GM19023 (cell line): ENCODE measurements around the gene CACNA1C.
"Not testable (repeated sequence)": the region's sequence is repeated elsewhere in the genome, so short reads cannot be mapped to it uniquely, and the experiment has no call there.

Experiments used
- ATAC-seq: cut with Tn5 transposase; IDR thresholded peaks from one replicate; pipeline ENCODE4 v1.9.1; 2021; ENCODE audit warnings: mild to moderate bottlenecking, moderate library complexity; ENCODE audit not compliant: unreplicated experiment

CACNA1C gene

DNA sequence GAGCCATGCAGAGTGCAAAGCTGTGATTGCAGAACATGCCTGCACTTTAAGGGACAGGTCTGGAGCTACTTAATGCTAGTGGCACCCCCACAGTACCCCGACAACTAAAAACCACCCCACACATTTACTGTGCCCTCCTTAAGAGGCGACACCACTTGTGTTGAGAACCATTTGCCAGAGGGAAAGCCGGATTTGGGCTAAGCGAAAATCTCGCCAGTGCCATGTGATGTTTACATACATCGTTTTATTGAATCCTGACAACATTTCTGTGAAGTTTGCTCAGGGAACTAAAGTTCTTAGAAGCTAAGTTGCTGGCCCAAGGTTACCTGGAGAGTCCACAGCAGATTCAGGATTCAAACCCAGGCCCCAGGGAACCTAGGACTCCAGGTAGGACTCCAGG lies 623.0 kb downstream of the CACNA1C start:
- ATAC-seq = no peak

DNA sequence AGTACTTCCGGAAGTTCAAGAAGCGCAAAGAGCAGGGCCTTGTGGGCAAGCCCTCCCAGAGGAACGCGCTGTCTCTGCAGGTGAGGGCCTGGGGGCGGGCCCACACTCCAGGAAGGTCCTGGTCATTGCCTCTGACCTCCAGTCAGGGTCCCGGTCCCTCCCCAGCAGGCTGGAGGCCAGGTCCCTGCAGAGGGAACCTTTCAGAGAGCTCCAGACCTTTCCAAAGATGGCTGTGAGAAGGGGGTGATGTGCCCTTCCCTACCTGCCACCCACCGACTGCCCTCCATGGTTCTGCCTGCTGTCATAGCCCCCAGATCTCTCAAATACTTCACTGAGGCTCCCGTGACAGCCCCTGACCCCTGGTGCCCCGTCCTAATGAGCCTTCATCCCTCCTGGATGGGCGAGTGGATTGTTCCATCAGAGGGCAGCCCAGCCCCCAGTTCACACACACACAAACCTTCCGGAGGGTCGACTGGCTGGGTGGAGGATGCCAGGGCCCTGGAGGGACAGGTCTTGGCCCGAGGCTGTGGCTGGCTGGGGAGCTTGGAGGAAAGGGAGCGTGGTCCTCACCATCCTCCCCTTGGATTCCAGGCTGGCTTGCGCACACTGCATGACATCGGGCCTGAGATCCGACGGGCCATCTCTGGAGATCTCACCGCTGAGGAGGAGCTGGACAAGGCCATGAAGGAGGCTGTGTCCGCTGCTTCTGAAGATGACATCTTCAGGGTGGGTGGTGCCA lies 624.5 kb downstream of the CACNA1C start:
- ATAC-seq = no peak

DNA sequence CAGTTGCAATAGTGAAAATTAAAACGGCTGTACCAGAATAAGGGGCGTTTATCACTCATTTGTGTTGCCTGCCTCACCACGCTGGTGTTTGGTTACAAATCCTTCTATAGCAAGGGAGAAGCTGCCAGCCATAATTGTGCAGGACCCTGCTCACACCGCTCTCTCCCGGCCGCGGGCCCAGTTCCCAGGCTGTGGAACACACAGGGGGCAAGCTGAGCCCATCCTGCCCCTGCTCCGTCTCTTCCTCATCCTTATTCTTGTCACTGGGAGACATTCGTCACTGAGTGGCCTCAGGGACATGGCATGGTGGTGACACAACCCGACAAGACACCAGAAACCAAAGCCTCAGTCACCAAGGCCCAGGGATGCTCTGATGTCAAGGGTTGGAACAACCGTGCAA lies 625.6 kb downstream of the CACNA1C start:
- ATAC-seq = no peak

DNA sequence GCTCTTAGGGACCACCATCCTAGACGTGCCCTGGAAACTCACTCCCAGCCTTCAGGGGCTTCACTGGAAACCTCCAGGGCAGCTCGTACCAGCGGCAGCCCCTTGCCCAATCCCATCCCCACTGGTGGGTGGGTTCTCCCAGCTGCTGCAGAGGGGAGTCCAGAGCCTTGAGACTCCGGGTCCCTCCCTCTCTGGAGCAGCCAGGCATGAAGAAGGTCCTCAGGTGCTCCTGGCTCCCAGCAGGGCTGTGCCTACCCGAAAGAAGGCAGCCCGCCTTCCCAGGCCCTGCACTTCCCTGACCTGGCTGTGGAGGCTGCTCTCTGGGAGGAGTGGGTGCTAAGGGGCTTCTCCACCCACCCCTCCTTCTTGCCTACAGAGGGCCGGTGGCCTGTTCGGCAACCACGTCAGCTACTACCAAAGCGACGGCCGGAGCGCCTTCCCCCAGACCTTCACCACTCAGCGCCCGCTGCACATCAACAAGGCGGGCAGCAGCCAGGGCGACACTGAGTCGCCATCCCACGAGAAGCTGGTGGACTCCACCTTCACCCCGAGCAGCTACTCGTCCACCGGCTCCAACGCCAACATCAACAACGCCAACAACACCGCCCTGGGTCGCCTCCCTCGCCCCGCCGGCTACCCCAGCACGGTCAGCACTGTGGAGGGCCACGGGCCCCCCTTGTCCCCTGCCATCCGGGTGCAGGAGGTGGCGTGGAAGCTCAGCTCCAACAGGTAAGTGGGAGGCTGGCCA lies 626.5 kb downstream of the CACNA1C start:
- no peak for ATAC-seq

DNA sequence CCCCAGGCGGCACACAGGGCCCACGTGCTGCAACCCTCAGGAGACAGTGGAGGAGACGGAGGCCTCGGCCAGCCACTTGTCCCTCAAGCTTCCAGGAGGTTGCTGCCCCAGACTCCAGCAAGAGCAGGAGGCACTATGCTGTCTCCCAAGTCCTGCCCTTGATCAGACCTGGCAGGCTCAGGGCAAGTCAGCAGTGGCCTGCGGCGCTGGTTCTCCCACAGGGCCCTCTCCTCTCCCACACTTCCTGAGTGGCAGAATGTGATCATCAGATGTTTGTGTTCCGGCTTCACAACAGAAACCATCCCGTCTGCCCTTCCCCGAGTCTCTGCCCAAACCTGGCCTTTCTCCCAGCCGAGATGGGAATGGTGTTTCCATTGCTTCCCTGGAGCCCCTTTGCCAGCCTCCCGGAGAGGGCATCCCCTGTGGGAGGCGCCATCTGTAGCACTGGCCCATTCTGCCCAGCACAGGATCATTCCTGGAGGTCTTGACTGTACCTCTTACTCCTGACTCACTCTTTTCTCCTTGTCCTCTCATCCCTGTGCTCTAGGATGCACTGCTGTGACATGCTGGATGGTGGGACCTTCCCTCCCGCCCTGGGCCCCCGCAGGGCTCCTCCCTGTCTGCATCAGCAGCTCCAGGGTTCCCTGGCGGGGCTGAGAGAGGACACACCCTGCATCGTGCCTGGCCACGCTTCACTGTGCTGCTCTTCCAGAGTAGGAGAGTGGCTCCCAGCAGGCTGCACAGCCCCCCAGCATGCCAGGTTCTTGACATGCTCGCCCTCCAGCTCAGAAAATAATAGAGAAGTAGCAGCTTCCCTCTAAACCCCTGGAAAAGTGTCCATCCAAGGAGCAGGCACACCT lies 627.3 kb downstream of the CACNA1C start:
- no peak for ATAC-seq

DNA sequence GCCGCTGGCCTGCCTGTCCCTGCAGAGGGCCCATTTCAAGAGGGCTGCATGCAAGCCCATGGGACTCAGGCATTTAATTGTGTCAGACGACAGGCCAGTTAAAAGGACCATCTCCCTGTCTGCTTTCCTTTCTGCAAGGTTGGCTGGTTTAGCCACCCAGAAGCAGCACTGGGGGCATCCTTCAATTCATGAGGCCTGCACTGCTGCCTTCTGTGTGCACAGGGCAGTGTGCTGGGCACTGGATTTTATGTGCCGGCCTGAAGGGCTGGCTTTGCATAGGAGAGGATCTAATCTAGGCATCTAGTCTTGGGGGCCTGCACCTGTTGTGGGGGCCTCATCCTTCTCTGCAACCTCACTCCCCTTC lies 627.9 kb downstream of the CACNA1C start:
- ATAC-seq = no peak

DNA sequence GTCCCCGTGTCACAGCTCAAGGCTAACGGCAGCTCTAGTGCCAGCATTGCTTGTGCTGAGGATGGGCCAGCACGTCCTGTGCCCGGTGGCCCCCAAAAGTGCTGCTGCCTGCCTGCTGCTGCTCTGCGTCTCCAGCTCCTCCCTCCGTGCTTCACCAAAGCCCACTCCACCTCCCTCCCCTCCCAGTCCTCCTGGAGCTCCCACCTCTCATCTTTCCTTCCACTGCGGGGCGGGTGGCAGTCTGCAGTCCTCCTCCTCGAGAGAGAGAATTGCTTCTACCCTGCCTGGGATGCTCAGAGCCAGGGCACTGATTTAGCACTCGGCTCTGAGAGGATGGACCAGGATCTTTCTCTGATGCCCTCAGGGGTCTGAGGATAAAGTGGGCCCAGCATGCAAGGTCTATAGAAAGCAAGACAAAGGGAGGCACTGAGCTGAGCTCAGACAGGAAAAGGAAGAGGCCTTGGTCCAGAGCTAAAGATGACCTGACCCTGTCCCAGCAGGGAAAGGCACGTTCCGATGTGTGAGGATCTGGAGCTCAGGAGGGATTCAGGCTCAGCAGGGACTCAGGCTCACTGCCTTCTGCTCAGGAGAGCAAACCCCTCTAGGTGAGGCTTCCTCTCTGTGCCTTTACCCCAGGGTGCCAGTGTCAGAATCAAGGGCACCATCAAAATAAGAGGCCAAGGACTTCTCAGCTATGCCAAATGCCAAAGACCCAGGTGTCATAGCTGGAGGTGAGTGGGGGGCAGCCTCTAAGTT lies 628.8 kb downstream of the CACNA1C start:
- ATAC-seq = no peak

DNA sequence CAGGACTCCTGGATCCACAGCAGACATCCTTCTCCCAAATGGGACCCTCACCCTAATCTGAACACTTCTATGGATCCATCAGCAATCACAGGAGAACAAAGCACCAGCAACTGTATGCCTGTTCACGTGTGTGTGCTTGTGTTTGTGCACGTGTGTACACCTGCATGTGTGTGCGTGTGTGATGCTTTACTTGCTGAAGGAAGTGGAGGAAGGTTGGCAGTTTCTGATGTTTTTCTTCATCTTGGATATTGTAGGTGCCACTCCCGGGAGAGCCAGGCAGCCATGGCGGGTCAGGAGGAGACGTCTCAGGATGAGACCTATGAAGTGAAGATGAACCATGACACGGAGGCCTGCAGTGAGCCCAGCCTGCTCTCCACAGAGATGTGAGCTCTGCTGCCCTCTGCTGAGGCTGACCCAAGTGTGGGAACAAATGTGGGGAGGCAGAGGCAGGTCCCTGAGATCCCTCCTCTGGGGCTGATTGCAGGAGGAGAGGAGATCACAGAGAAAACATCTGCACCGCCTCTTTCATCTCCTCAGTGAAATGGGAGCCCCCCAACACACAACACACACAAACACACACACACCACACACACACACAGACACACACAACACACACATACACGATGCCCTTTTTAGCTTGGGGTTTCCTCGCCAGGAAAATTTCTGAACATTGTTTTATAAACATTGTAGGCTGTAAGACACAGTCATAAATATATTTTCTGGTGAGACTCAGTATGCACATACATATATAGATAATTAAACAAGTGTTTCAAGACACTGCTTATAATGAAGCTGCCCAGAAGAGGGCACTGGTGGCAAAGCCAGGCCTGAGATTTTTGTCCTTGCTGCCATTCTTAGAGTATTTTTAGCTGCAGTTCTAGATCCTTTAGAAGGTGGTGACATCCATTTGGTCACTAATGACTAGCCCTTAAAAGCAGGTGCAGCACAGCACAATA lies 629.8 kb downstream of the CACNA1C start:
- ATAC-seq = no peak

DNA sequence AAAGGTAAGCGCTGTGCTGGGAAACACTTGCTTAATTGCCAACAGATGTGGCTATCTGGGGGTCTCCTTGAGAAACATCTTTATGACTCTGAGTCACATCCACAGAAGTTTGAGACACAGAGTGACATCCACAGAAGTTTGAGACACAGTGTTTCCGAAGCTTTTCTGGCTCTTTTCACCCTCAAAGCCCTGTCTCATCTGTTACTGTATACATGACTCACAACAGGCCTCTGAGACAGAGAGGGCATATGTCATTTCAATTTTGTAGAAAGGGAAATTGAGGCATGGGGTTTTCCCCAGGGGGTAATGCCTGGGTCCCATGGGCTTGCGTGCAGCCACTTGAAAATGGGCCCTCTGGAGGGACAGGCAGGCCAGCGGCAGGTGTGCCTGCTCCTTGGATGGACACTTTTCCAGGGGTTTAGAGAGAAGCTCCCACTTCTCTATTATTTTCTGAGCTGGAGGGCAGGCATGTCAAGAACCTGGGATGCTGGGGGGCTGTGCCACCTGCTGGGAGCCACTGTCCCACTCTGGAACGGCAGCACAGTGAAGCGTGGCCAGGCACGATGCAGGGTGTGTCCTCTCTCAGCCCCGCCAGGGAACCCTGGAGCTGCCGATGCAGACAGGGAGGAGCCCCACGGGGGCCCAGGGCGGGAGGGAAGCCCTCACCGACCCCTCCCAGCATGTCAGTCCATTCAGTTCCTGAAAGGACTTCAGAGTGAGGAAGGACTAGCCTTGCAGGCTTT lies 630.7 kb downstream of the CACNA1C start:
- no peak for ATAC-seq

DNA sequence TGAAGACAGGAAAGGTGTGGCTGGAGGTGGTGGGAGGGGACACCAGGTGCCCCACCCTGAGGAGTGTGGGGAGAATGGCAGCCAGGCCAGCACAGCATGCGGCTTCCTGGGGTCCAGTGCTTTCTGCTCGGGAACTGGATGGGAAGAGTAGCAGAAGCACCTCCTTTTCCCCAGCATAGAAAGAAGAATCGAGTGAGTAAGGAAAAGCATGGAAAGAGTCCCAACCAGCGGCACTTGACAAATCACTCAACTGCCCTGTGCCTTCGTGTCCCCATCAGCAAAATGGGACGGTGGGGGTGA lies 631.2 kb downstream of the CACNA1C start:
- ATAC-seq = not testable (repeated sequence)

DNA sequence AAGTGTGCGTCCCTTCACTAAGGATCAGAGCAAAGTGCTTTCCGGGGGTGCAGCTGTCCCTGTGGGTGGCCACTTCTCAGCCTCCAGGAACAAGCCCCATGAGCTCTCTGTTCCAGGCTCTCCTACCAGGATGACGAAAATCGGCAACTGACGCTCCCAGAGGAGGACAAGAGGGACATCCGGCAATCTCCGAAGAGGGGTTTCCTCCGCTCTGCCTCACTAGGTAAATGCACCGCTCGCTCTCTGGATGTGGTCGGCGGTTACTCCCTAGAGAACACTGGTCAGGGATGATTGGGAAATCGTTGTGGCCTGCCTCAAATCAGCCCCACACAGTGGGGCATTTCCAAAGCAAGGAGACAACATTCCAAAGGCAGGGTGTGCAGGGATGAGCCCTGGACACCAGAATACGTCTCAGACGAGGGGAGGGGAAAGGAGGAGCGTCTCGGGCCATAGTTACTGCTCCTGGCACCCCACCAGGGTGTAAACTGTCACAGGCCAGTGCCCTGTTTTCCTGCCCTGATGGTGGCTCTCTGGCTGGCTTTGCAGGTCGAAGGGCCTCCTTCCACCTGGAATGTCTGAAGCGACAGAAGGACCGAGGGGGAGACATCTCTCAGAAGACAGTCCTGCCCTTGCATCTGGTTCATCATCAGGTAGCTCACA lies 633.0 kb downstream of the CACNA1C start:
- not testable (repeated sequence) for ATAC-seq

DNA sequence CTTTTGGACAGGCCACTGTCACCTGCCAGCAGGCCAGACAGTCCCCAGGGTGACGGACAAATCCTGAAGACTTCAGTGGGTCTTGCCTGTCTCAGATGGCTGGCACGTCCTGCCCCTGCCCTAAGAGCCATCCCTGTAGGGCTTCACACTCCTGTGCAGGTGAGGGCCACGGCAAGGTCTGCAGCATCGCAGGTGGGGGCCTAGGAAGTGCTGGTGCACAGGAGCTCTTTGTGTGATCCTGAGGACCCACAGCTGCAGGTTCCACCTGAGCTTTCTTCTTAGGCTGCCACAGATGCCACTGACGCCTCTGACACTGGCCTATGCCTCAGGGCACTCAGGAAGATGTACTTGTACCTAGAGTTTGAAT lies 633.5 kb downstream of the CACNA1C start:
- no peak for ATAC-seq

DNA sequence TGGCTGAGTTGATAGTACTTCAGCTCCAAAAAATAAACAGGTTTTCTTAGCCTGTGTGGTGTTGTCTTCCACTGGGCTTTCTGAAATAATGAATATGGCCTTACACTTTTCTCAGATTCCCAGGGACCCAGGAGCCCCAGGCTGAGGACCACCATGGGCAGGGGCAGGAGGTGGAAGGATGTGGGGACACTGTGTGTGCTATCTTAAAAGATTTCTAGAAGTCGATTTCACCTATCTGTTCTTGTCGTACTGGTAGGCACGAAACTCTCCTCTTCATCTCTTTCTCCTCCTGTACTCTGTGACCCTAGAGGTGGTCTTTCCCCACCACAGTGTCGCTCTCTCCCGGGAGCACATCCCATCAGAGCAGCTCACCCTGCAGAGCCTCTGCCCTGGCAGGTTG lies 634.3 kb downstream of the CACNA1C start:
- no peak for ATAC-seq

DNA sequence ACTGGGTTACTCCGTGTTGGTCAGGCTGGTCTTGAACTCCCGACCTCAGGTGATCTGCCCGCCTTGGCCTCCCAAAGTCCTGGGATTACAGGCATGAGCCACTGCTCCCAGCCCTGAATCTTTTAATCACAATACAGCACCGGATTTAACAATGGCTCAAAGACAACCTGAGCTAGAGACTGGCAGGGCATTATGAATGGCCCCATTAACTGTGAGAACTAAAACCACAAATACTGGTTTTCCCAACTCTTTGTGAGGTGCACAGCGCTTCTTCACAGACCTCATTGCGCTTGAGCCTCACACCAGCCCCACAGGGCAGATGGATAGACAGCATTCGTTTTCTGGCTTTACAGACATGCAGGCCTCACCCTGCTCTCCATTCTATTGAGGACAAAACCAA lies 634.9 kb downstream of the CACNA1C start:
- ATAC-seq = no peak

DNA sequence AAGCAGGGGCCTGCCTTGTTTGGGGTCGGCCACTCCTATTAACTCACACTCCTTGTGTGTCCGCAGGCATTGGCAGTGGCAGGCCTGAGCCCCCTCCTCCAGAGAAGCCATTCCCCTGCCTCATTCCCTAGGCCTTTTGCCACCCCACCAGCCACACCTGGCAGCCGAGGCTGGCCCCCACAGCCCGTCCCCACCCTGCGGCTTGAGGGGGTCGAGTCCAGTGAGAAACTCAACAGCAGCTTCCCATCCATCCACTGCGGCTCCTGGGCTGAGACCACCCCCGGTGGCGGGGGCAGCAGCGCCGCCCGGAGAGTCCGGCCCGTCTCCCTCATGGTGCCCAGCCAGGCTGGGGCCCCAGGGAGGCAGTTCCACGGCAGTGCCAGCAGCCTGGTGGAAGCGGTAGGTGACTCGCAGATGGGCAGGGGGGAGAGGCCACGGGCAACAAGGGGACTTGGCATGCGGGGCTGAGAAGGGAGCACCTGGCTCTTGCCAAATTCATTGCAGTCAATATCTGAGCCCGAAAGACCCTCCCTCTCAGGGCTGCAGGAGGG lies 635.7 kb downstream of the CACNA1C start:
- no peak for ATAC-seq

DNA sequence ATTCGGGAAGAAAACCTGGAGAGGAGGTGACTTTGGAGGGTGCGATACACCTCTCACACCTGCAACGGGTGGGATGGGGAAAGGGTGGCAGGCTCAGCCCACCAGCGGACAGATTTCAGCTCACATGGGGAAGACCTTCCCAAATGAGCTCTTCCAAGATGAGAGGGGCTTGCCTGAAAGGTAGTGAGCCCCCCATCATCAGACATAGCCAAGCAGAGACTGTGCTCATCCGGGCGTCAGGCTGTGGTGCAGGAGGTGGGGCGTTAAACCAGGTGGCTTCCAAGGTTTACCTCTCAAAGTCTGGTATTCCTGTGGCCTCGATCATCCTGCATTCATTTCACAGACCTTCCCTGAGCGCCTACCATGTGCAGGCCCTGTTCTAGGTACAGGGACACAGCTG lies 636.6 kb downstream of the CACNA1C start:
- ATAC-seq = no peak

DNA sequence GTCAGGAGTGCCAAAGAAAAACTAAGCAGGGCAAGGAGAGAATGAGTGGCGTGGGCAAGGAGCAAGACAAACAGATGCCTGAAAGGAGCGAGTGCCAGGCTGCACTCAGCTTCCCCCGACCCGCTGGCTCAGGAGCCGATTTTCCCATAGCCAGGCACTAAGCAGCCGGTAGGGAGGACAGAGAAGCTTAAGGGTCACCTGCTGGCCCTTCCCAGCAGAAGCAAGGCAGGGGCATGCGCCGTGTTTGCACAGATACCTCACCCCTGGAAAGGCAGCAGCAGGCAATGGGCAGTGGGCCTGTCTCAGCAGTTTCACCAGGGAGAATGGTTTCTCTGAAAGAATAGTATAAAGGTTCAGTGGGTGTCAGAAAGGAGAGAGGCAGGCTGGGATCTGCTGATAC lies 637.1 kb downstream of the CACNA1C start:
- ATAC-seq = no peak

DNA sequence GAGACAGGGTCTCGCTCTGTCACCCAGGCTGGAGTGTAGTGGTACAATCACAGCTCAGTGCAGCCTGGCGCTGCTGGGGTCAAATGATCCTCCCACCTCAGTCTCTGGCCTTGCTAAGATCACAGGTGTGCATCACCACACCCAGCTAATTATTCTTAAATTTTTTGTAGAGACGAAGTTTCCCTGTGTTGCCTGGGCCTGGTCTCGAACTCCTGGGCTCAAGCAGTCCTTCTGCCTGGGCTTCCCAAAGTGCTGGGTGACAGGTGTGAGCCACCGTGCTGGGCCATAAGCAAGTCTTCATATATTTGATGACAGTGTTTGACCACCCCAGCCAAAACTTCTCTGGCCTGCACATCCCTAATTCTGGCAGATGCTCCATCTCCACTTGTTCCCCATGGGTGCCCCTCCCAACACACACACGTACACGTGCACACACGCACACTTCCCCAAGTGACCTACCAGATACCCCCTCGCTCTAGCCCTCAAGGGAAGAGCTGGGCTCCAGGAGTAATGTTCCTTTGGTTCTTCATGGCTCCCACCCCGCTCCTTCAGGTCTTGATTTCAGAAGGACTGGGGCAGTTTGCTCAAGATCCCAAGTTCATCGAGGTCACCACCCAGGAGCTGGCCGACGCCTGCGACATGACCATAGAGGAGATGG lies 637.7 kb downstream of the CACNA1C start:
- ATAC-seq = no peak
